ENCODE results near the gene NCF4.

DNA sequence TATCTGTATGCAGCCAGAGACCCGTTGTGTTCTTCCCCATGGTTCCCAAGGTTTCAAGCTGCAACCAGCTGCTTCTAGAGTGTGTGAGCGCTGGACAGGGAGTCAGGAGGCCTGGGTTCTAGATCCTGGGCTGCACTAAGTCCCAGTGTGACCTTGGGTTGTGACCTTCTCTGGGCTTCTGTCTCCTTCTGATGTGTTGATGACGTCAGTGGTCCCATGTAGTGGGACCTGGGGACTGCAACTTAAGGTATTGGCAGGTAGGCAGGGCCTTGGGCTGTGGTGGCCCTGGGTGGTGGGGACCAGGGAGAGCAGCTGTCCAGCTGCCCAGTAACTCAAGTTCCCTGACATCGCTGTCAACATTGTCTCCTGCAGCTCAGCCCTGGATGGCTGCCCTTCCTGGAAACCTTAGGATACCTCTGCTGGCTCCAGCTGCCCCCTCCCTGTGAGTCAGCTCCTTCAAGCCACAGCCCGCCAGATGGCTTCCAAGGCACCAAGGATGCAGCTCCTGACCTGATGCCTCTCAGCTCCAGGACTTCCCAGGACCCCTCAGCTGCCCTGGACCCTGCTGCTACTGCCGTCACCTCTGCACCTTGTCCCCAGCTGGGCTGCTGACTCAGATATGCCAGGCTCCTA lies 42.7 kb upstream of the NCF4 start:
- TF ChIP-seq, protein P1, sequence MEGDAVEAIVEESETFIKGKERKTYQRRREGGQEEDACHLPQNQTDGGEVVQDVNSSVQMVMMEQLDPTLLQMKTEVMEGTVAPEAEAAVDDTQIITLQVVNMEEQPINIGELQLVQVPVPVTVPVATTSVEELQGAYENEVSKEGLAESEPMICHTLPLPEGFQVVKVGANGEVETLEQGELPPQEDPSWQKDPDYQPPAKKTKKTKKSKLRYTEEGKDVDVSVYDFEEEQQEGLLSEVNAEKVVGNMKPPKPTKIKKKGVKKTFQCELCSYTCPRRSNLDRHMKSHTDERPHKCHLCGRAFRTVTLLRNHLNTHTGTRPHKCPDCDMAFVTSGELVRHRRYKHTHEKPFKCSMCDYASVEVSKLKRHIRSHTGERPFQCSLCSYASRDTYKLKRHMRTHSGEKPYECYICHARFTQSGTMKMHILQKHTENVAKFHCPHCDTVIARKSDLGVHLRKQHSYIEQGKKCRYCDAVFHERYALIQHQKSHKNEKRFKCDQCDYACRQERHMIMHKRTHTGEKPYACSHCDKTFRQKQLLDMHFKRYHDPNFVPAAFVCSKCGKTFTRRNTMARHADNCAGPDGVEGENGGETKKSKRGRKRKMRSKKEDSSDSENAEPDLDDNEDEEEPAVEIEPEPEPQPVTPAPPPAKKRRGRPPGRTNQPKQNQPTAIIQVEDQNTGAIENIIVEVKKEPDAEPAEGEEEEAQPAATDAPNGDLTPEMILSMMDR (conservative IDR thresholded peaks at IDR 0.05 in 1 of 2, IDR thresholded peaks at IDR 0.05 in 1 of 2; ENCODE audit: extremely low read depth in 1 of 2, insufficient read depth in 1 of 2, low read depth in 1 of 2, low read length in 2 of 2): no peak
- no peak for TF ChIP-seq EZH2 (IDR thresholded peaks at IDR 0.05; ENCODE audit: borderline replicate concordance, low read length)

All from mammary epithelial cell (primary cell).